Stimulated activated CD8-positive, alpha-beta memory T cell treated with anti-CD3 and anti-CD28 coated beads, Interleukin-2, amount 100 ng/mL, for 1 hour (primary cell): ENCODE measurements around the gene PPIL4.
"Not testable (repeated sequence)": the region's sequence is repeated elsewhere in the genome, so short reads cannot be mapped to it uniquely, and the experiment has no call there.

Experiments used
- DNase-seq, 2 donors: peaks; one replicate each; pipeline ENCODE4 v3.0.0-alpha.2; 2020; ENCODE audit warnings: low read depth in 2 of 2

The PPIL4 gene

GRCh38 chr6:149483849-149484655 is 61.8 kb downstream of the PPIL4 start:
- no peak for DNase-seq

DNA sequence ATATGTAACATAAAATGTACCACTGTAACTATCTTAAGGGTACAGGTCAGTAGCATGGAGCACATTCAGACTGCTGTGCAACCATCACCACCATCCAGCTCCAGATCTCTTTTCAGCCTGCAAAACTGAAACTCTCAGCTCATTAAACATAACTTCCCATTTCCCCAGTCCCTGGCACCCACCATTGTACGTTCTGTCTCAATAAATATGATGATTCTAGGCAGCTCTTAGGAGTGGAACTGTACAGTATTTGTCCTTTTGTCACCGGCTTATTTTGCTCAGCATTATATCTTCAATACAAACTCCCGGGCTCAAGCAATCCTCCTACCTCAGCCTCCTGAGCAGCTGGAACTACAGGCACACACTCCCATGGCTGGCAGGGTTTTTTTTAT is 62.5 kb downstream of the PPIL4 start:
- DNase-seq = no peak

GRCh38 chr6:149482545-149483333 is 63.1 kb downstream of the PPIL4 start:
- DNase-seq = no peak

- no peak for DNase-seq
Measured at GRCh38 chr6:149480502-149481280, 65.2 kb downstream of the PPIL4 start.

DNA sequence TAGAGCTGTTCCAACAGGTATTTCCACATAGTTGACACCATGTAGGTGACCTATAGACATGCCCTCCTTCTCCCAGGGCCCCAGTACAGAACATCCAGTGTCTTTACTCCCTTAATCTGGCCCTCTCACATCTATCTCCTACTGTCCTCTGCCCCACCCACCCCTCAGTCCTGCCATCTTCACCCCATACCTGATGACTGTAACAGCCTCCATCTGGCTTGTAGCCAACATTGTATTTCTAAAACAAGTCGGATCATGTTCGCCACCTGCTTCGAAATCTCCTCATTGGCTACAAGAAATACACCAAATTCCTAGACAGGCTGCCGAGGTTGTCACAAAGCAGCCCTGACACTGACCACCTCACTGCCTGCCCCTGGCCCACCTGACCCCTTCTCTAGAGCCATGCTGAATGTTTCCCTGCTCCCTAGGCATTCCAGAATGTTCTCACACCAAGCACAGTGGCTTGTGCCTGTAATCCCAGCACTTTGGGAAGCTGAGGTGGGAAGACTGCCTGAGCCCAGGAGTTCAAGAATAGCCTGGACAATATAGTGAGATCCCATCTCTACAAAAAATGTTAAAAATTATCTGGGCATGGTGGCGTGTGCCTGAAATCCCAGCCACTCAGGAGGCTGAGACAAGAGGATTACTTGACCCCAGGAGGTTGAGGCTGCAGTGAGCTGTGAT is 67.1 kb downstream of the PPIL4 start:
- no peak for DNase-seq

GRCh38 chr6:149477544-149477943 is 68.3 kb downstream of the PPIL4 start:
- DNase-seq = no peak

DNA sequence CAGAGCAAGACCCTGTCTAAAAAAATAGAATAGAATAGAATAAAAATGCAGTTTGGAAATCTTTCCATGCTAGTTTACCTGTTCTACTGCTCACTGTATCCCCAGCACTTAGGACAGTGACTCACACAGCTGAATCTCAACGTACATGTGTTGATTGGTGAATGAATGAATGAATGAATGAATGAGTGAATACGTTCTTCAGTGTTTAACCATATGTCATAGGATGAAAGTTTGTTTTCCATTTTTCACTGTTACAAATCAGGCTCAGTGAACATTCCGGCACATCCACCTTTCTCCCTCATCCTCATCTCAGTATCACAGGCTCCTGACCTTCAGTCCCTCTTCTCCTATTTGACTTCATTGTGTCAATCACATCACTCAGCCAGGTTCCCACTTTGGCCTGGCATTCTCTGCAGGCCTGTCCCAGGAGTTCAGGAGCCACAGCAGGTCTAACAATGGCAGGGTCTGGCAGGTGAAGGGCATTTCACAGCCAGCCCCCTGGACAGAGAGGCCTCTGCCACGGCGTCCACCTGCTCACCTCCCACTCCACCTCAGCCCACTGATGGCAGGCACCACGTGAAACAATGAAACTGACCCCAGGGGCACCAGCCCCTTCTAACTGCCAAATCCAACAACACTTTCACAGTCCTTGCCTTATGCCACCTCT is 68.9 kb downstream of the PPIL4 start:
- no peak for DNase-seq

DNA sequence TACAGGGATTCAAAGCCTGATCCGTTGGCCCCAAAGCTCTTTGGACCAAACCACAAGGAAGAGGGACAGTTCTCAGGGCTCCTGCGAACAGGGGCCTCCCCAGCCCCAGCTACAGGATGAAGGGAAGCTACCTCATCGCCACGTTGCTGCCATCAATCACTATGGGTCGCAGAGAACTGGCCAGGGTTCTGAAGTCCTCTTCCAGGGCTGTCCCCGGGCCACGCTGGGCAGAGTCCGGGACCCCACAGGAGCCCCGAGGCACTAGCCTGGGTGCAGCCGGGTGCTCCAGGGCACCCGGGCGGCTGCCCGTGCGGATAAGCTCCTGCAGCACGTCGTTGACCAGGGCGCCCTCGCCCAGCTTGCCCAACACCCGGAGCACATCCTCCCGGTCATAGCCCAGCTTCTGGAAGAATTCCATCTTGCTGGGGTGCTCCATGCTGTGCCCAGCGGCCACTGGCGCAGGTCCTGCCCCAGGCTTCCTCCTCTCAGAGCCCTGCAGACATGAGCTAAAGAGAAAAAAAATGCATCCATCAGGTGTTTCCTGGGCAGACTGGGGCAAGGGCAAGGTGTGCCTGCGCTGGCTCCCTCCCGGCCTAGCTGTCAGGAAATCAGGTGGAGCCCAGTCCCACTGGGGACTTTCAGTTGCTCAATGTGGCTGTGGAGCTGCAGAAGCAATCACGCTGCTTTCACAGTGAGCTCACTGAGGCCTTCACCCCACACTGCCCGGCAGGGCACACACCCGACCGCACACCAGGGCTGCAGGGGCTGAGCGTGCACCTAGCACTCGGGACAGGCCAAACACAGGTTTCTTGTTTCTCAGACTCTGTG is 71.5 kb downstream of the PPIL4 start:
- no peak for DNase-seq

DNA sequence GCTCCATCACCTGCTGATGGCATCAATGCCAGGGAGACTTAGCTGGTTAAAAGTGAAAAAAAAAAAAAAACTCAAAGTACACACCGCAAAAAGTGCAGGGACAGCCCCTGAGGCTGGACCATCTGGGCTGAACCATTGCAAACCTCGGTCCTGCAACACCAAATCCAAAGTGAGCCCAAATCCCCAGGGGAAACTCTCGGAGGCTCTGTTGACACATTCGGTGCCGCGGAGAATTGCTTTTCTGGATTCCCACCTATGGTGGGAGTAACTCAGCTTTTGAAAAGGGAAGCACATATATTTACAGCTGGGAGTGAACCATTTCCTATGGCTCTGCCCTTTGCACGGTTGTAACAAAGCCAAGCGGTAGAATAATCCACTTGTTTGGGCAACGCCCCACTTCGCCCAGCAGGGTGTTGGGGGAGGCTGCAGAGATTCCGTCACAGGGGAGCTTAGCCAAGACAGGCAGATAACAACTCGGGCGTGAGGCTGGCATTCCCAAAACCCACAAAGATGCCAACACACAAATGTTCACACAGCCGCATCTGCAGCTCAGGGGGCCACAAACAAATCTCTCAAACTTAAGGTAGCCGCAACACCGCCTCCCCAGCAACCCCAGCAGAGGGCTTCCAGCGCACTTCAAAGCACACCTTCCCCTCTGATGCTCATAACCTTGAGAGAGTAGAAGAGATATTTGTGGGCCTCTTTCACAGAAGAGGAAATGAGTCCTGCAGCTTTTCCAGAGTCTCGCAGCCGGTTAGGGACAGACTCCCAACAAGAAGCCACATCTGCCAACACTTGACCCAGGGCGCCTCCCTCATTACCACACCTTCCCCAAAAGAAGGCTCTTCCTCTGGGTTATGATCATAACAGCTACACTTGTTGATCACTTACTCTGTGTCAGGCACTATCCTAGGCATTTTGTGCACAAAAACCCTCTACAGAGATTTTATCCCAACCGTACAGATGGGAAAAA is 72.5 kb downstream of the PPIL4 start:
- no peak for DNase-seq

DNA sequence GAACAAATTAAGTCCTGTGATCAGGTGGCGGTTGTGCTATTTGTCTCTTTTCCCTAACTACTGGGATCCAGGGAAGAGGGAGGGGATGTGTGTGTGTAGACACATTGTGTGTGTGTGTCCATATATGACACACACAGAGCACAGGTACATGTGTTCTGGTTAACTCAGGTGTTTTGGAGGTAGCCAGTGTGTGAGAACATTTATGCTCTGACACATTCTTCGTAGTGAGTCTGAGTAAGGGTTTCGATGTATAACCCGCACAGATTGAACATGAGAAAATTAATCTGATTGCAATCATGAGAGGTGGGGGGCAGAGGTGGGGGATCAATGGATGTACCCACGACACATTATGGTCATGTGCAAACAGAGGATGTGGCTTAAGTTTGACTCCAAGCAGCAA is 73.6 kb downstream of the PPIL4 start:
- no peak for DNase-seq

- DNase-seq = no peak
Measured at GRCh38 chr6:149471801-149472200, 74.0 kb downstream of the PPIL4 start.

DNA sequence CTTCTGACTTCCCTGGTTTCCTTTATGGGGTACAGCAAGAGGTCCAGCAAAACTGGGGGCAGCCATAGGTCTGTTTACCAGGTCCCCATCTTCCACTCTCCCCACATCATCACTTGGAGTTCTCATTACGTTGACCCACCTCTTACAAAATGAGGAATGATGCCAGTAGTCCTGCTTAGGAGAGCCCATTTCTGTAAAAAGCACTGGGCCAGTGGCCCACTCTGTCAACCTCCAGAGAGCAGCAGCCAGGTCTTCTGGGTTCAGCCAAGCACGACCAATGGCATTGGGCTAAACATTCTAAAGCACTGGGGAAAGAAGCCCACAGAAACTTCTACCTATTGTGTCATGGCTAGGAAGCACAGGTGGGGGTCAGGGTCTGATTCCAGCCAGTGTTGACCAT is 74.9 kb downstream of the PPIL4 start:
- no peak for DNase-seq

- DNase-seq = no peak
Measured at GRCh38 chr6:149468179-149468578, 77.7 kb downstream of the PPIL4 start.

DNA sequence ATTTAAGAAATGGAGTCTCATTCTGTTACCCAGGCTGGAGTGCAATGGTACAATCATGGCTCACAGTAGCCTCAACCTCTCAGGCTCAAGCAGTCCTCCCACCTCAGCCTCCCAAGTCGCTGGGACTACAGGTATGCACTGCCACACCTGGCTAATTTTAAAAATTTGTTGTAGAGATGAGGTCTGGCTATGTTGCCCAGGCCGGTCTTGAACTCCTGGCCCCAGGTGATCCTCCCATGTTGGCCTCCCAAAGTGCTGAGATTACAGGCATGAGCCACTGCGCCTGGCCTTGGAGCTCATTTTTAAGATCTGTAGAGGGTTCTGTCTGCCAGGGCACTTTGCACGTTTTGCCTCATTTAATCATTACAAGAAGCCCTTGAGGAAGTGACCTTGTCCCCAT is 78.6 kb downstream of the PPIL4 start:
- no peak for DNase-seq

DNA sequence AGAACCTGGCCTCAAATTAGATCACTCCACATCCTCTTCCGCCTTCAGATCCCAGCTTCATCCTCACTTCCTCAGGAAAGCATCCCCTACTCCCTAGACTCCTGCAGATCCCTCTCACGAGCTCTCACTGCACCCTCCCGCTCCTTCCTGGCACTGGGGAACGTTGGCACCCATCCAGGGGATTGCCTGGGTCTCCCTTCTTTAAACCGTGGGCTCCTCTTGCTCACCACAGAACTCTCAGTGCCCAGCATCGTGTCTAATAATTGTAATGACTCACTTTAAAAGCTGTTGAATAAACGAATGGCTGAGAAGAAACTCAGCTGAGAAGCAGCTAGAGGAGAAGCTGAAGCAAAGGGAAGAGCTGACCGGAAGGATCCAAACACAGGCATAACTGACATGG is 81.4 kb downstream of the PPIL4 start:
- DNase-seq = no peak

- no peak for DNase-seq
Measured at GRCh38 chr6:149463781-149464180, 82.1 kb downstream of the PPIL4 start.

DNA sequence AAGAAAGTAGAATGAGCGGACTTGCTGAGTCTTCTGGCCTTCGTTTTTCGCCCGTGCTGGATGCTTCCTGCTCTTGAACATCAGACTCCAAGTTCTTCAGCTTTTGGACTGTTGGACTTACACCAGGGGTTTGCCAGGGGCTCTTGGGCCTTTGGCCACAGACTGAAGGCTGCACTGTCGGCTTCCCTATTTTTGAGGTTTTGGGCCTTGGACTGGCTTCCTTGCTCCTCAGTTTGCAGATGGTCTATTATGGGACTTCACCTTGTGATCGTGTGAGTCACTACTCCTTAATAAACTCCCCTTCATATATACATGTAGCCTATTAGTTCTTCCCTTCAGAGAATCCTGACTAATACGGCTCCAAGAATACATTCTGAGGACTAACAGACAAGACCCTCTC is 83.1 kb downstream of the PPIL4 start:
- DNase-seq = not testable (repeated sequence)

DNA sequence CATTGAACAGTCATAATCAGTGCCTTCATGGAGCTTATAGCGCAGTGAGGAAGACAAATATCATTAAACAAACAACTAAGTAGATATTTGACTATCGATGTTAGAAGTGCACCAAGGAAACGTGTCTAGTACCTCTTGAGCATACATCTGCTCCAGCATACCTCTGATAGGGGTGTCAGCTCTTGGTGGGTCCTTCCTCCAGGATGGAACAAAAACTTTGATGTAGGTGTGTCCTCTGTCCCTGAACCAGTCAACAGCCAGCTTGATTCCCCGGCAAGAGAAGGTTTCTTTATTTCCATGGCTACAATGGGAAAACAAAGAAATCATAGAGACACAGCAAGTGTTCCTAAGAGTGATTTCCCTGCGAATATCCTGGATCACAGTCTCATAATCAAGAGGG is 84.2 kb downstream of the PPIL4 start:
- no peak for DNase-seq

DNA sequence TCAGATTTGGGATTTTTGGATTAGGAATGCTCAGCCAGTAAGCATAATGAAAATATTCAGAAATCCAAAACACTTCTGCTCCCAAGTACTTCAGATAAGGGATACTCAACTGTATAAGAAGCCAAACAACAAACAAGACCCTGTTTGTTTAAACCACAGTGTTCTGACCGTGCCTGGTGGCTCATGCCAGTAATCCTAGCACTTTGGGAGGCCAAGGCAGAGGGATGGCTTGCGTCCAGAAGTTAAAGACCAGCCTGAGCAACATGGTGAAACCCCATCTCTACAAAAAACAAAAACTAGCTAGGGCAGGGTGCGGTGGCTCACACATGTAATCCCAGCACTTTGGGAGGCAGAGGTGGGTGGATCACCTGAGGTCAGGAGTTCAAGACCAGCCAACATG is 85.6 kb downstream of the PPIL4 start:
- not testable (repeated sequence) for DNase-seq
